WTC11 (cell line): ENCODE results near the gene CORO1C.
"Not testable (repeated sequence)": the region's sequence is repeated elsewhere in the genome, so short reads cannot be mapped to it uniquely, and the experiment has no call there.

Experiments
- JUN ChIP-seq: sonication (generic); formaldehyde crosslinking; IDR thresholded peaks from 2 replicates; pipeline ENCODE4 v1.8.0; 2023; ENCODE audit warnings: mild to moderate bottlenecking, missing genetic modification reagents
- ZBTB21 ChIP-seq: sonication (generic); formaldehyde crosslinking; IDR thresholded peaks from 2 replicates; pipeline ENCODE4 v1.8.1; 2023; ENCODE audit warnings: mild to moderate bottlenecking, missing genetic modification reagents, borderline replicate concordance
- ZNF512 ChIP-seq: sonication (generic); formaldehyde crosslinking; IDR thresholded peaks from 2 replicates; pipeline ENCODE4 v1.8.1; 2022; ENCODE audit warnings: missing genetic modification reagents, borderline replicate concordance
- TF ChIP-seq, protein P1 (sequence below): fragments of 200-600 bp; IDR thresholded peaks from 2 replicates; pipeline ENCODE4 v1.8.0; 2022; ENCODE audit warnings: antibody characterized with exemption
- TF ChIP-seq, protein P2 (sequence below): sonication (generic); formaldehyde crosslinking; conservative IDR thresholded peaks from 2 replicates; pipeline ENCODE4 v1.8.1; 2022; ENCODE audit warnings: mild to moderate bottlenecking, missing genetic modification reagents

GRCh38 chr12:108655812-108656175, 75.5 kb downstream of the CORO1C start:
- TF ChIP-seq, protein P1, sequence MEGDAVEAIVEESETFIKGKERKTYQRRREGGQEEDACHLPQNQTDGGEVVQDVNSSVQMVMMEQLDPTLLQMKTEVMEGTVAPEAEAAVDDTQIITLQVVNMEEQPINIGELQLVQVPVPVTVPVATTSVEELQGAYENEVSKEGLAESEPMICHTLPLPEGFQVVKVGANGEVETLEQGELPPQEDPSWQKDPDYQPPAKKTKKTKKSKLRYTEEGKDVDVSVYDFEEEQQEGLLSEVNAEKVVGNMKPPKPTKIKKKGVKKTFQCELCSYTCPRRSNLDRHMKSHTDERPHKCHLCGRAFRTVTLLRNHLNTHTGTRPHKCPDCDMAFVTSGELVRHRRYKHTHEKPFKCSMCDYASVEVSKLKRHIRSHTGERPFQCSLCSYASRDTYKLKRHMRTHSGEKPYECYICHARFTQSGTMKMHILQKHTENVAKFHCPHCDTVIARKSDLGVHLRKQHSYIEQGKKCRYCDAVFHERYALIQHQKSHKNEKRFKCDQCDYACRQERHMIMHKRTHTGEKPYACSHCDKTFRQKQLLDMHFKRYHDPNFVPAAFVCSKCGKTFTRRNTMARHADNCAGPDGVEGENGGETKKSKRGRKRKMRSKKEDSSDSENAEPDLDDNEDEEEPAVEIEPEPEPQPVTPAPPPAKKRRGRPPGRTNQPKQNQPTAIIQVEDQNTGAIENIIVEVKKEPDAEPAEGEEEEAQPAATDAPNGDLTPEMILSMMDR = not testable (repeated sequence)
- not testable (repeated sequence) for TF ChIP-seq ZBTB21 (CRISPR knock-in tag); ZNF512; JUN (CRISPR knock-in tag)
- TF ChIP-seq, protein P2, sequence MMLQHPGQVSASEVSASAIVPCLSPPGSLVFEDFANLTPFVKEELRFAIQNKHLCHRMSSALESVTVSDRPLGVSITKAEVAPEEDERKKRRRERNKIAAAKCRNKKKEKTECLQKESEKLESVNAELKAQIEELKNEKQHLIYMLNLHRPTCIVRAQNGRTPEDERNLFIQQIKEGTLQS (CRISPR knock-in tag) = not testable (repeated sequence)
